Keratinocyte (primary cell): ENCODE measurements around the gene STARD5. TPM values are rescaled to one million over a fixed set of nuclear protein-coding genes. Genes with fewer than 3 reads are reported as not detected.
"Not testable (repeated sequence)": the region's sequence is repeated elsewhere in the genome, so short reads cannot be mapped to it uniquely, and the experiment has no call there.

Experiments
- DNase-seq: peaks from one replicate; pipeline ENCODE4 v3.0.0-alpha.2; 2011; ENCODE audit warnings: low read depth, missing footprints, low spot score
- FAIRE-seq: peaks from 2 replicates; lab custom pipeline; 2011; peaks lifted over from hg19 to GRCh38; lab: Jason Lieb, UNC
- H2AFZ ChIP-seq: 2 replicates; pipeline ENCODE4 v1.6.0; 2012; ENCODE audit warnings: low read length, control low read depth, inconsistent platforms; ENCODE audit not compliant: control insufficient read depth
- H3K27ac ChIP-seq: 2 replicates; pipeline ENCODE4 v1.5.1; 2011; ENCODE audit warnings: low read length; ENCODE audit not compliant: control insufficient read depth, insufficient read depth
- H3K27me3 ChIP-seq: 3 replicates; pipeline ENCODE4 v1.6.0; 2011; ENCODE audit warnings: low read length; ENCODE audit not compliant: control insufficient read depth, insufficient read depth; ENCODE audit errors: extremely low read depth
- H3K36me3 ChIP-seq, 2 experiments: 2 replicates in 1 of 2; 3 replicates in 1 of 2; pipeline ENCODE4 v1.5.1; 2011; ENCODE audit warnings: low read length in 2 of 2, mild to moderate bottlenecking in 1 of 2; ENCODE audit not compliant: control insufficient read depth in 2 of 2, insufficient read depth in 2 of 2; ENCODE audit errors: extremely low read depth in 1 of 2
- H3K4me1 ChIP-seq: 3 replicates; pipeline ENCODE4 v1.5.1; 2011; ENCODE audit warnings: low read length; ENCODE audit not compliant: control insufficient read depth, insufficient read depth; ENCODE audit errors: extremely low read depth
- H3K4me2 ChIP-seq: 3 replicates; pipeline ENCODE4 v1.6.0; 2011; ENCODE audit warnings: low read depth, low read length; ENCODE audit not compliant: control insufficient read depth, insufficient read depth; ENCODE audit errors: extremely low read depth
- H3K4me3 ChIP-seq, 3 experiments: fragments of 200-600 bp in 1 of 3; sonication (generic) in 1 of 3; 2 replicates in 2 of 3; 3 replicates in 1 of 3; pipeline ENCODE4 v1.5.1; 2011 to 2016; ENCODE audit warnings: low read length in 3 of 3, mild to moderate bottlenecking in 3 of 3, control low read depth in 2 of 3, inconsistent platforms in 1 of 3, low read depth in 1 of 3, mixed read lengths in 1 of 3, mixed run types in 1 of 3, moderate library complexity in 1 of 3; ENCODE audit not compliant: control insufficient read depth in 2 of 3, insufficient read depth in 2 of 3; ENCODE audit errors: extremely low read depth in 1 of 3
- H3K79me2 ChIP-seq: 2 replicates; pipeline ENCODE4 v1.6.0; 2012; ENCODE audit warnings: low read length; ENCODE audit not compliant: control insufficient read depth, insufficient read depth
- H3K9ac ChIP-seq: 3 replicates; pipeline ENCODE4 v1.6.0; 2011; ENCODE audit warnings: low read length; ENCODE audit not compliant: control insufficient read depth, insufficient read depth; ENCODE audit errors: extremely low read depth
- H3K9me1 ChIP-seq: 3 replicates; pipeline ENCODE4 v1.6.0; 2011; ENCODE audit warnings: low read length; ENCODE audit not compliant: control insufficient read depth, insufficient read depth; ENCODE audit errors: extremely low read depth
- H3K9me3 ChIP-seq: 2 replicates; pipeline ENCODE4 v1.5.1; 2012; ENCODE audit warnings: low read depth, low read length; ENCODE audit not compliant: control insufficient read depth
- H4K20me1 ChIP-seq: 3 replicates; pipeline ENCODE4 v1.6.0; 2011; ENCODE audit warnings: low read length; ENCODE audit not compliant: control insufficient read depth, insufficient read depth; ENCODE audit errors: extremely low read depth
- EZH2 ChIP-seq: IDR thresholded peaks from one replicate; pipeline ENCODE4 v1.6.1; 2012; ENCODE audit warnings: inconsistent platforms, mild to moderate bottlenecking, low read length, moderate library complexity
- dilution Hi-C: fragments of 300-500 bp; cut with MboI; formaldehyde crosslinking; loops from one replicate; pipeline ENCODE4 v1.7.0; 2020; ENCODE audit warnings: low sequenced_read_pairs; ENCODE audit not compliant: extremely low pct_ligation_motif_present
- polyA plus RNA-seq, 5 experiments: library from polyadenylated mRNA; depleted of rRNA in 3 of 5; stranded (reverse) in 3 of 5; stranded (forward) in 1 of 5; unstranded in 1 of 5; fragments of >200 nt; gene quantifications; 1 replicate in 1 of 5; 2 replicates in 3 of 5; 3 replicates in 1 of 5; pipeline versions ENCODE4 v1.2.1 to v1.2.3, GENCODE V29; 2011 to 2012; ENCODE audit warnings: missing spikeins in 2 of 5, low read depth in 1 of 5, low replicate concordance in 1 of 5
- TF ChIP-seq, protein P1 (sequence below), 3 experiments: IDR thresholded peaks in 1 of 3; conservative IDR thresholded peaks in 1 of 3; optimal IDR thresholded peaks in 1 of 3; 2 replicates in 2 of 3; 3 replicates in 1 of 3; pipeline versions ENCODE3 to v1.5.1; 2011; ENCODE audit warnings: low read length in 3 of 3, mild to moderate bottlenecking in 3 of 3, moderate library complexity in 2 of 3, control low read depth in 1 of 3, inconsistent platforms in 1 of 3; ENCODE audit not compliant: insufficient read depth in 2 of 3; ENCODE audit errors: extremely low read depth in 1 of 3

The STARD5 gene
- polyA plus RNA-seq, 1 donor (not counting 4 experiments of a cell fraction or from before 2014, with no cell fraction given), result 38.8 TPM

DNA sequence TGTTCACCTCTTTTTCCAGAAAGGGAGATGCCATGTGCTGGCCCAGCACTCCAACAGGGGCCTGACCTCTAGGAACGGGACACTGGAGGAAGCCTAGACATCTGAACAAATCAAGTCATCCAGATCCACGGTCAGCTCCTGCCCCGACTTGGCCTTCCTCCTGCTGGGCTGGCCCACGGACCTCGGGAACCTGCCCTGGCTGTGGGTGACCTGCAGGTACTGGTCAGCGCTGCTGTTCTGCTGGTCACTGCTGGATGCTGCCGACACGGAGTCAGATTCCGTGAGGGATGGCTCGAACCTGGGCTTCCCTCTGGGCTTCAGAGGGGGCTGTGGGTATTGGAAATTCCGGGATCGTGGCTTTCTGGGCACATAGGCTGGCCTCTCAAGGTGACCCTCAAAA is 8.4 kb upstream of the STARD5 start:
- H3K9me1 ChIP-seq, result no peaks in the 10 kb centered on the region
- FAIRE-seq (no peak), DNase-seq (no peak)
- TF ChIP-seq, protein P1, sequence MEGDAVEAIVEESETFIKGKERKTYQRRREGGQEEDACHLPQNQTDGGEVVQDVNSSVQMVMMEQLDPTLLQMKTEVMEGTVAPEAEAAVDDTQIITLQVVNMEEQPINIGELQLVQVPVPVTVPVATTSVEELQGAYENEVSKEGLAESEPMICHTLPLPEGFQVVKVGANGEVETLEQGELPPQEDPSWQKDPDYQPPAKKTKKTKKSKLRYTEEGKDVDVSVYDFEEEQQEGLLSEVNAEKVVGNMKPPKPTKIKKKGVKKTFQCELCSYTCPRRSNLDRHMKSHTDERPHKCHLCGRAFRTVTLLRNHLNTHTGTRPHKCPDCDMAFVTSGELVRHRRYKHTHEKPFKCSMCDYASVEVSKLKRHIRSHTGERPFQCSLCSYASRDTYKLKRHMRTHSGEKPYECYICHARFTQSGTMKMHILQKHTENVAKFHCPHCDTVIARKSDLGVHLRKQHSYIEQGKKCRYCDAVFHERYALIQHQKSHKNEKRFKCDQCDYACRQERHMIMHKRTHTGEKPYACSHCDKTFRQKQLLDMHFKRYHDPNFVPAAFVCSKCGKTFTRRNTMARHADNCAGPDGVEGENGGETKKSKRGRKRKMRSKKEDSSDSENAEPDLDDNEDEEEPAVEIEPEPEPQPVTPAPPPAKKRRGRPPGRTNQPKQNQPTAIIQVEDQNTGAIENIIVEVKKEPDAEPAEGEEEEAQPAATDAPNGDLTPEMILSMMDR (optimal IDR thresholded peaks at IDR 0.05 in 1 of 3, IDR thresholded peaks at IDR 0.05 in 1 of 3, conservative IDR thresholded peaks at IDR 0.05 in 1 of 3; ENCODE audit: extremely low read depth in 1 of 3, insufficient read depth in 2 of 3, low read length in 3 of 3), result no peak
- no peak for TF ChIP-seq EZH2
- H3K9ac ChIP-seq, result no peak overlapping the region
- H3K36me3 ChIP-seq, result no peaks in the 10 kb centered on the region
- dilution Hi-C loops, result no loop called here
- no peak overlapping the region for H2AFZ ChIP-seq
- no peaks in the 10 kb centered on the region for H3K4me1 ChIP-seq
- H3K27me3 ChIP-seq, result no peaks in the 10 kb centered on the region
- H4K20me1 ChIP-seq, result no peaks in the 10 kb centered on the region
- H3K9me3 ChIP-seq, result no peaks in the 10 kb centered on the region
- no peak overlapping the region for H3K4me2 ChIP-seq
- H3K4me3 ChIP-seq, result no peak overlapping the region
- H3K79me2 ChIP-seq, result no peaks in the 10 kb centered on the region
- no peak overlapping the region for H3K27ac ChIP-seq

DNA sequence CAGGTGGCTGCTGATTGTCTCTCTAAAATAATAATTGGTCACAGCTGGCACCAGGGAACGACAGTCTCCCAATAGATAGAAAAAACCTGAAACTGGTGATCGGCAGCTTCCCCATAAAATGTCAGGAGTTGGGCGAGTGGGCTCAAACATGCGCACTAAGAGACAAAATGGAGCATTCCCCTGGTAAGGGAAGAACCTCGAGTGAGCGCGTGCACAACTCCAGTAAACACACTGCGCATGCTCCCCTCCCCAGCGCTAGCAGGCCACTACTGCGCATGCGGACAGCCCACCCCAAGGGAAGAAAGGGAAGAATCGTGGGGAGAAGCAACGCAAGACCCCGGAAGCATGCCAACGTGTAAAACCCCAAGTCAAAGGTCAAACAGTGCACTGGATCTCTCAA is 7.7 kb upstream of the STARD5 start:
- DNase-seq (no peak), FAIRE-seq (no peak)
- no peaks in the 10 kb centered on the region for H3K9me3 ChIP-seq
- H3K4me1 ChIP-seq, result no peaks in the 10 kb centered on the region
- H3K4me3 ChIP-seq, result no peak overlapping the region
- H3K27ac ChIP-seq, result no peak overlapping the region
- no peak overlapping the region for H3K4me2 ChIP-seq
- no peaks in the 10 kb centered on the region for H4K20me1 ChIP-seq
- dilution Hi-C loops, result no loop called here
- no peaks in the 10 kb centered on the region for H3K79me2 ChIP-seq
- H3K9me1 ChIP-seq, result no peaks in the 10 kb centered on the region
- H3K36me3 ChIP-seq, result no peaks in the 10 kb centered on the region
- no peak overlapping the region for H3K9ac ChIP-seq
- TF ChIP-seq, protein P1 (optimal IDR thresholded peaks at IDR 0.05 in 1 of 3, IDR thresholded peaks at IDR 0.05 in 1 of 3, conservative IDR thresholded peaks at IDR 0.05 in 1 of 3; ENCODE audit: extremely low read depth in 1 of 3, insufficient read depth in 2 of 3, low read length in 3 of 3), result no peak
- TF ChIP-seq EZH2, result no peak
- H3K27me3 ChIP-seq, result no peaks in the 10 kb centered on the region
- H2AFZ ChIP-seq, result no peak overlapping the region

DNA sequence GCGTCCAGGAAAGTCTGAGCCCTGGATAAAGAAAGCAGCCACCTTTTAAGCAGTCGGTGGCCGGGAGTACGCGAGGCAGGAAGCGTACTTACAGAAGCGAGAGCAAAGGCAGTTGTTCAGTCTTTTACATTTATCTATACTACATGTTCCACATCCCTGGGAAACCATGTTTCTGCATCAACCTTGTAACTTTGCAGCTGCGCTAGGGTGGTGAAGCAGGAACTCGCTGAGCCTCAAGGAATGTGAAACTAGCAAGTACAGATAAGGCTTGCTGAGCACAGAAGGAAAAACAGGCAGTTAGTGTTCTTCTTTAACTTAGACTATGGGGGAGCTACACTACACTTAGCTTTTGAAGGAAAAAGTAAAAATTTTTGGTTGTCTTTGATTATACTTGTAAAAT is 7.2 kb upstream of the STARD5 start:
- H2AFZ ChIP-seq, H3K27me3 ChIP-seq, H3K36me3 ChIP-seq, H3K9me3 ChIP-seq, H3K4me3 ChIP-seq, H3K4me1 ChIP-seq, H3K27ac ChIP-seq, DNase-seq, dilution Hi-C loops, FAIRE-seq, H3K4me2 ChIP-seq, H3K79me2 ChIP-seq, H3K9me1 ChIP-seq, H4K20me1 ChIP-seq, H3K9ac ChIP-seq: not testable (repeated sequence)
